Kidney (tissue), 14 donors: ENCODE measurements around the gene OSBPL9. TPM values are rescaled to one million over a fixed set of nuclear protein-coding genes. Genes with fewer than 3 reads are reported as not detected.

Experiments used
- DNase-seq, 5 donors: peaks; one replicate each; pipeline ENCODE4 v3.0.0-alpha.2; 2013 to 2020
- FAIRE-seq: peaks from 2 replicates; lab custom pipeline; 2012; peaks lifted over from hg19 to GRCh38; lab: Jason Lieb, UNC
- H3K27ac ChIP-seq, 2 donors: one replicate each; pipeline ENCODE4 v1.7.0; 2013; ENCODE audit warnings: low read depth in 2 of 2, low read length in 2 of 2, inconsistent platforms in 1 of 2
- H3K27me3 ChIP-seq: one replicate; pipeline ENCODE4 v1.7.1; 2013; ENCODE audit warnings: low read length, inconsistent platforms; ENCODE audit not compliant: control insufficient read depth, insufficient read depth
- H3K36me3 ChIP-seq, 3 donors: one replicate each; pipeline versions ENCODE4 v1.7.0 to v1.7.1; 2013; ENCODE audit warnings: low read length in 3 of 3, control low read depth in 1 of 3, inconsistent platforms in 1 of 3; ENCODE audit not compliant: insufficient read depth in 3 of 3, control insufficient read depth in 2 of 3
- H3K4me1 ChIP-seq, 3 donors: one replicate each; pipeline versions ENCODE4 v1.7.0 to v1.7.1; 2013; ENCODE audit warnings: low read length in 3 of 3, inconsistent platforms in 1 of 3, low read depth in 1 of 3; ENCODE audit not compliant: control insufficient read depth in 2 of 3, insufficient read depth in 2 of 3
- H3K4me3 ChIP-seq, 3 donors: one replicate each; pipeline versions ENCODE4 v1.7.0 to v1.8.1; 2013; ENCODE audit warnings: low read length in 3 of 3, control low read depth in 1 of 3, inconsistent platforms in 1 of 3
- H3K9ac ChIP-seq, 3 donors: one replicate each; pipeline versions ENCODE4 v1.7.0 to v1.7.1; 2013; ENCODE audit warnings: low read length in 3 of 3, control low read depth in 1 of 3, inconsistent platforms in 1 of 3
- H3K9me3 ChIP-seq, 3 donors: one replicate each; pipeline versions ENCODE4 v1.7.0 to v1.7.1; 2013; ENCODE audit warnings: low read length in 3 of 3, control low read depth in 1 of 3, inconsistent platforms in 1 of 3; ENCODE audit not compliant: control insufficient read depth in 2 of 3, insufficient read depth in 1 of 3
- intact Hi-C: fragments of 100-400 bp; cut with DNase I; formaldehyde crosslinking; loops from one replicate; pipeline ENCODE4 v1.11.1; 2022
- microRNA-seq: library from miRNA; unstranded; fragments of <30 nt; microRNA quantifications from one replicate; pipeline ENCODE4 v1.2.0, GENCODE V29; 2020
- polyA plus RNA-seq: library from polyadenylated mRNA; stranded (reverse); fragments of 350-450 nt; fragmentation: Illumina TruSeq; extraction: RNeasy Lipid Tissue Mini Kit (QIAGEN cat#74804); gene quantifications from one replicate; pipeline ENCODE4 v1.2.3, GENCODE V29; 2014; ENCODE audit warnings: low read depth, low replicate concordance; ENCODE audit not compliant: insufficient read depth
- total RNA-seq: library from RNA; stranded (reverse); fragmentation: NEBNext Ultra II Directional; extraction: Animal tissue kit (Norgen Biotek cat#: 25700); gene quantifications from one replicate; pipeline ENCODE4 v1.2.1, GENCODE V29; 2021
- TF ChIP-seq, protein P1 (sequence below): IDR thresholded peaks from 3 replicates; pipeline ENCODE4 v1.5.1; 2012; ENCODE audit warnings: mild to moderate bottlenecking, moderate library complexity, borderline replicate concordance; ENCODE audit not compliant: insufficient read depth; ENCODE audit errors: extremely low read depth
- donor health status: control.
- donor health status: control.
- donor health status: control.
- donor health status: control.
- donor health status: control.
- donor health status: DM: yes; HTN: yes; CAD: no.
- donor health status: Normal renal cell carcinoma (clear cell type).

The OSBPL9 gene
- total and polyA plus RNA-seq, 2 donors from 2014 or later = 73.2 to 76.6 TPM

DNA sequence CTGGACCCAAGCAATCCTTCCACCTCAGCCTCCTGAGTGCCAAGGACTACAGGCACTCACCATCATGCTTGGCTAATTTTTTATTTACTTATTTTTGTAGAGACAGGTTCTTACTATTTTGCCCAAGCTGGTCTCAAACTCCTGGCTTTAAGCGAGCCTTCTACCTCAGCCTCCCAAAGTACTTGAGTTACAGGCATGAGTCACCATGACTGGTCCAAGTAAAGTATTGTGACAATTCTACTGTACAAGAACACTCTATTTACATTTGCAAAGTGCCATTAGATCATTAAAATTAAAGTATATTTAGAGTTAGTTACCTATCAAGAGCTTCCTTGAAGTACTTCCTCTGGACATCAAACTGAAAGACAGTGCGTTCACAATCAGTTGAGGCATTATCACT is 216.8 kb downstream of the OSBPL9 start:
- no peaks in the 10 kb centered on the region for H3K4me1 ChIP-seq
- no peaks in the 10 kb centered on the region for H3K27me3 ChIP-seq
- H3K36me3 ChIP-seq = peaks cover 0 to 8% (median 4%) of the 10 kb centered on the region in 3 donors
- no peaks in the 10 kb centered on the region for H3K9me3 ChIP-seq
- H3K9ac ChIP-seq = no peak overlapping the region
- TF ChIP-seq, protein P1, sequence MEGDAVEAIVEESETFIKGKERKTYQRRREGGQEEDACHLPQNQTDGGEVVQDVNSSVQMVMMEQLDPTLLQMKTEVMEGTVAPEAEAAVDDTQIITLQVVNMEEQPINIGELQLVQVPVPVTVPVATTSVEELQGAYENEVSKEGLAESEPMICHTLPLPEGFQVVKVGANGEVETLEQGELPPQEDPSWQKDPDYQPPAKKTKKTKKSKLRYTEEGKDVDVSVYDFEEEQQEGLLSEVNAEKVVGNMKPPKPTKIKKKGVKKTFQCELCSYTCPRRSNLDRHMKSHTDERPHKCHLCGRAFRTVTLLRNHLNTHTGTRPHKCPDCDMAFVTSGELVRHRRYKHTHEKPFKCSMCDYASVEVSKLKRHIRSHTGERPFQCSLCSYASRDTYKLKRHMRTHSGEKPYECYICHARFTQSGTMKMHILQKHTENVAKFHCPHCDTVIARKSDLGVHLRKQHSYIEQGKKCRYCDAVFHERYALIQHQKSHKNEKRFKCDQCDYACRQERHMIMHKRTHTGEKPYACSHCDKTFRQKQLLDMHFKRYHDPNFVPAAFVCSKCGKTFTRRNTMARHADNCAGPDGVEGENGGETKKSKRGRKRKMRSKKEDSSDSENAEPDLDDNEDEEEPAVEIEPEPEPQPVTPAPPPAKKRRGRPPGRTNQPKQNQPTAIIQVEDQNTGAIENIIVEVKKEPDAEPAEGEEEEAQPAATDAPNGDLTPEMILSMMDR = no peak
- no peak overlapping the region for H3K4me3 ChIP-seq
- no peak overlapping the region for H3K27ac ChIP-seq
- DNase-seq (no peak), FAIRE-seq (no peak)
- intact Hi-C loops = no loop called here

DNA sequence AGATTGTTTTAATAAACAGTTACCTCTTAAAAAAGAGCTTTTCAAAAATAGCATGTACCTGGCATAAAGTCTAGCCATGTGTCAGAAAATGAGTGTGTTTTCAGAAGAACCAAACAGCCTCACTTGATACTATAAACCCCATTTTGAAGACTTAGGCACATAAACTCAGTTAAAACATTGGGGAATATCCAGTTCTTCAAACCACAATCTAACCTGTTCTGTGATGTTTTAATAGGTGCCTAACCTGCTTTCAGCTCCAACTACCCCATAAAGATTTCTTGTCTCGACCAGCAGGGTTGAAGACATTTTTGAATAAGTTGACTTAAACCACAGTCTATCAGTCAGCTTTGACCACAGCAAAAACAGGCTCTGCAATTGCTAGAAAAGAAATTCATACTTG is 220.4 kb downstream of the OSBPL9 start:
- TF ChIP-seq, protein P1 = no peak
- H3K9ac ChIP-seq = no peak overlapping the region
- H3K27ac ChIP-seq = no peak overlapping the region
- FAIRE-seq (no peak), DNase-seq (no peak)
- H3K4me1 ChIP-seq = no peaks in the 10 kb centered on the region
- peaks cover 0 to 8% (median 2%) of the 10 kb centered on the region in 3 donors for H3K36me3 ChIP-seq
- H3K27me3 ChIP-seq = no peaks in the 10 kb centered on the region
- H3K4me3 ChIP-seq = no peak overlapping the region
- intact Hi-C loops = no loop called here
- H3K9me3 ChIP-seq = no peaks in the 10 kb centered on the region

Small RNAs within 50 kb of the gene (microRNA-seq; reads per million reads assigned to microRNA genes)
- gene MIR761 = not detected

Other genes starting within 250 kb of the OSBPL9 start
- 91.3 TPM for gene EPS15, start 97.8 kb upstream of the OSBPL9 start, total RNA-seq
- gene EPS15, start 97.8 kb upstream of the OSBPL9 start, polyA plus RNA-seq = 17.5 TPM